Duodenal mucosa (tissue), 2 donors: ENCODE measurements around the gene STBD1.
"Not testable (repeated sequence)": the region's sequence is repeated elsewhere in the genome, so short reads cannot be mapped to it uniquely, and the experiment has no call there.

Experiments
- H3K27ac ChIP-seq: one replicate; pipeline ENCODE4 v1.7.0; 2013; ENCODE audit warnings: low read depth, low read length
- H3K27me3 ChIP-seq, 2 donors: one replicate each; pipeline ENCODE4 v1.7.0; 2013; ENCODE audit warnings: low read length in 2 of 2, control low read depth in 1 of 2; ENCODE audit not compliant: insufficient read depth in 2 of 2, control insufficient read depth in 1 of 2
- H3K36me3 ChIP-seq, 2 donors: one replicate each; pipeline ENCODE4 v1.7.0; 2013; ENCODE audit warnings: low read length in 2 of 2, control low read depth in 1 of 2; ENCODE audit not compliant: insufficient read depth in 2 of 2, control insufficient read depth in 1 of 2
- H3K4me1 ChIP-seq, 2 donors: one replicate each; pipeline ENCODE4 v1.7.0; 2013; ENCODE audit warnings: low read length in 2 of 2, control low read depth in 1 of 2; ENCODE audit not compliant: insufficient read depth in 2 of 2, control insufficient read depth in 1 of 2
- H3K4me3 ChIP-seq, 2 donors: one replicate each; pipeline ENCODE4 v1.7.0; 2013; ENCODE audit warnings: low read length in 2 of 2, low read depth in 1 of 2
- H3K9ac ChIP-seq, 2 donors: one replicate each; pipeline ENCODE4 v1.7.0; 2013; ENCODE audit warnings: low read length in 2 of 2, low read depth in 1 of 2
- H3K9me3 ChIP-seq, 2 donors: one replicate each; pipeline ENCODE4 v1.7.0; 2013; ENCODE audit warnings: low read length in 2 of 2, control low read depth in 1 of 2; ENCODE audit not compliant: control insufficient read depth in 1 of 2

STBD1 gene

DNA sequence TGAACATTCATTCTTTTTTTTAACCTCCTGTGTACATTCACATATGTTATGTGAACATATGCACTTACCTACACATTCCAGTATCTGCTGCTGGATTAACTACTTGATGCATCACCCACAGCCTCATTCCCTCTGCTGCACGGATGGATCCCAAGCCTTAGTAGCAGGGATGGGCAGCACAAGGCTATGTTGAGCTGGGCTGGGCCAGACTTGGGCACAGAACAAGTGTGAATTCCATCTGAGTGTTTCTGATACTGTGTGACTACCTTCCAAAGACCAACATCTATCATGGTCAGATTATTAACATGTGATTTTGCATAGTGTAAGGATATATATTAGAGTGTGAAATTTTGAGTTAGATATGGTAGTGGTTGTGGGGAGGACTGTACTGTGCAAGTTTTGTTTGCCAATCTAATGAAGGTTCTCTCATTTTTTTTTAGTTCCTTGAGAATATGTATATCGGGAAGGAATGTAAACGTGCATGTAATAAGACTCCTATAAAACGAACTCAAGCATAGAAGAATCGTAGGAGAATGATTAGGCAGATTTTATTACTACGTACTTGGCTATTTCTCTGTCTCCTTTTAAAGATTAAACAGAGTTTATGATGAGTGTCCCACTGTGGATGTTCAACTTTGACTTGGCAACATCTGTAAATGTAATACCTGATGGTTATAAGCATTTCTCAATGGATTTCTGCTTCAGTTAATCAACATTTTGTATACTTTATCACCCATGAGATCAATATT, 23.4 kb upstream of the STBD1 start:
- no peaks in the 10 kb centered on the region for H3K36me3 ChIP-seq
- H3K9me3 ChIP-seq = no peaks in the 10 kb centered on the region
- no peak overlapping the region for H3K9ac ChIP-seq
- no peak overlapping the region for H3K4me3 ChIP-seq
- H3K4me1 ChIP-seq = peaks cover 15 to 19% of the 10 kb centered on the region in 2 donors
- no peaks in the 10 kb centered on the region for H3K27me3 ChIP-seq
- no peak overlapping the region for H3K27ac ChIP-seq

DNA sequence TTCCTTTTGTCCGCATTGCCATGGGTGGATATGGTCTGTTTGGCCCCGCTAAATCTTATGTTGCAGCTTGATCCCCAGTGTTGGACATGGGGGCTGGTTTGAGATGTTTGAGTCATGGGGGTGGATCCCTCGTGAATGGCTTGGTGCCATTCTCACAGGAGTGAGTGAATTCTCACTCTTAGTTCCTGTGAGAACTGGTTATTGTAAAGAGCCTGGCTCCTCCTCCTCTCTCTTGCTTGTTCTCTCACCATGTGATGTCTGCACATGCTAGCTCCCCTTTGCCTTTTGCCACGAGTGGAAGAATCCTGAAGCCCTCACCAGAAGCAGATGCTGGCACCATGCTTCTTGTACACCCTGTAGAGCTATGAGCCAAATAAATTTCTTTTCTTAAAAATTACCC, 22.6 kb upstream of the STBD1 start:
- Histone ChIP-seq H3K4me1 (peaks cover 11 to 15% of the 10 kb centered on the region in 2 donors), H3K36me3 (no peaks in the 10 kb centered on the region), H3K9ac (no peak overlapping the region), H3K4me3 (no peak overlapping the region), H3K27me3 (no peaks in the 10 kb centered on the region), H3K9me3 (no peaks in the 10 kb centered on the region), H3K27ac (no peak overlapping the region)

- not testable (repeated sequence) for H3K9ac ChIP-seq, H3K4me3 ChIP-seq, H3K27me3 ChIP-seq, H3K36me3 ChIP-seq, H3K4me1 ChIP-seq, H3K27ac ChIP-seq, H3K9me3 ChIP-seq
Measured at GRCh38 chr4:76287811-76288210, 18.7 kb upstream of the STBD1 start.

GRCh38 chr4:76292730-76293129, 13.8 kb upstream of the STBD1 start:
- Histone ChIP-seq H3K4me3 (no peak overlapping the region), H3K27me3 (no peaks in the 10 kb centered on the region), H3K27ac (no peak overlapping the region), H3K36me3 (no peaks in the 10 kb centered on the region), H3K9me3 (no peaks in the 10 kb centered on the region), H3K4me1 (no peaks in the 10 kb centered on the region), H3K9ac (no peak overlapping the region)

- H3K4me3 ChIP-seq = no peak overlapping the region
- H3K4me1 ChIP-seq = no peaks in the 10 kb centered on the region
- H3K27ac ChIP-seq = no peak overlapping the region
- peaks cover 0 to 2% of the 10 kb centered on the region in 2 donors for H3K9me3 ChIP-seq
- H3K36me3 ChIP-seq = no peaks in the 10 kb centered on the region
- H3K9ac ChIP-seq = no peak overlapping the region
- no peaks in the 10 kb centered on the region for H3K27me3 ChIP-seq
Measured at GRCh38 chr4:76293772-76294171, 12.8 kb upstream of the STBD1 start.

DNA sequence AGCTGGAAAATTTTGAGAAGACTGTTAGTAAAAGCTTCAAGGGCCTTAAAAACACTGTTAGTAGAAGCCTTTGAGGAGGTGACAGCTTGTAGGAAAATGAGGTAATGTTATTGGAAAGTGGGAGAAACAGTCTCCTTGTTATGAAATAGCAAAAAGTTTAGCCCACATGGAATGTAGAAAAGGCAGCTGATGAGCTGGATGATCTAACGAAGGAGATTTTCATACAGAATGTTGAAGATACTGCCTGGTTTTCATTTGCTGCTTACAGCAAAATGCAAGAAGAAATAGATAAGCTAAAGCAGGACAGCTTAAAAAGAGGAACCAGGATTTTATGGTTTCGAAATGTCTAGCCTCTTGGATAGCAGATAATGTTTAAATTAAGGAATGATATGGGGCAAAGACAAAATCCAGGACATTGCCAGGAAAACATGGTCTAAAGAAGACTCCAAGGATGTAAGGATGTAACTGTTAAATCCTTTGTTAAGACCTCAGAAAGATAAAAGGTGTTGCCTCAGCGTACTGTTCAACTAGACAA, 10.2 kb upstream of the STBD1 start:
- no peak overlapping the region for H3K27ac ChIP-seq
- H3K36me3 ChIP-seq = no peaks in the 10 kb centered on the region
- H3K9me3 ChIP-seq = peaks cover 0 to 2% of the 10 kb centered on the region in 2 donors
- H3K9ac ChIP-seq = no peak overlapping the region
- no peaks in the 10 kb centered on the region for H3K27me3 ChIP-seq
- peaks cover 0 to 5% of the 10 kb centered on the region in 2 donors for H3K4me1 ChIP-seq
- H3K4me3 ChIP-seq = no peak overlapping the region

DNA sequence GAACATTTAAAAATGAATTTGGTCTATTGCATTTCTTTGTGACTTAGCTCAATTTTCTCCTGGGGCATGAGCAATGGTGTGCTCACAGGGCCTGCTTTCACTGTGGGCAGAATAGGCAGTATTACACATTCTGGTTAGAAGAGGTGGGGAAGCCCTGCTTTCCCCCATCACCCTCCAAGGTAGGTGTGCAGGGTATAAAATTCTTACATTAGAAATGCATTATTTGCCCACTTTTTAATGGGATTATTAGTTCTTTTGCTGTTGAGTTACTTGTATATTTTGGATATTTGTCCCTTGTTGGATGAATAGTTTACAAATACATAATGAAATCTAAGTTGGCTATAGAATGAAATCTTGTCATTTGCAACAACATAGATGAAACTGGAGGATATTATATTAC, 8.3 kb upstream of the STBD1 start:
- H3K4me3 ChIP-seq = no peak overlapping the region
- no peak overlapping the region for H3K9ac ChIP-seq
- no peaks in the 10 kb centered on the region for H3K27me3 ChIP-seq

DNA sequence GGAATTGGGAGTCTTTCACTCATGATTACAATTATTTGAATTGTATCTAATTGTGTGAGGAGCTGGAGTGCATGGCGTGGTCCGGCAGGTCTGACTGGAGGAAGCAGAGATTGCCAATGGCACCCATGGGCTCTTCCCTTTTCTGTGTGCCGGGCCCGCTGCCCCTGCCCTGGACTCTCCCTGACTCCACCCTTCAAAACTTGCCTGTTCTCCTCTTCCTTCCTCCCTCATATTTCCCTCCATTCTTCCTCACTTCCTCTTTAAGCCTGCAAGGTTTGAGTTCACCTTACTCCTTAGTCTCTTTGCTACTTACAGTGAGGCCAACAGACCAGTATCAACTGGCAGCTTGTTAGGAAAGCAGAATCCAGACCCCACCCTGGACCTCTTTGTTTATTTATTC, 6.5 kb upstream of the STBD1 start:
- Histone ChIP-seq H3K27ac (no peak overlapping the region), H3K9ac (no peak overlapping the region), H3K4me3 (no peak overlapping the region), H3K9me3 (peaks cover 0 to 2% of the 10 kb centered on the region in 2 donors), H3K27me3 (no peaks in the 10 kb centered on the region), H3K4me1 (peaks cover 6 to 17% of the 10 kb centered on the region in 2 donors), H3K36me3 (no peaks in the 10 kb centered on the region)

More for the DNA sequence above, 8.3 kb upstream of the STBD1 start:
- peaks cover 0 to 2% of the 10 kb centered on the region in 2 donors for H3K9me3 ChIP-seq
- peaks cover 6 to 16% of the 10 kb centered on the region in 2 donors for H3K4me1 ChIP-seq
- H3K36me3 ChIP-seq = no peaks in the 10 kb centered on the region
- no peak overlapping the region for H3K27ac ChIP-seq

DNA sequence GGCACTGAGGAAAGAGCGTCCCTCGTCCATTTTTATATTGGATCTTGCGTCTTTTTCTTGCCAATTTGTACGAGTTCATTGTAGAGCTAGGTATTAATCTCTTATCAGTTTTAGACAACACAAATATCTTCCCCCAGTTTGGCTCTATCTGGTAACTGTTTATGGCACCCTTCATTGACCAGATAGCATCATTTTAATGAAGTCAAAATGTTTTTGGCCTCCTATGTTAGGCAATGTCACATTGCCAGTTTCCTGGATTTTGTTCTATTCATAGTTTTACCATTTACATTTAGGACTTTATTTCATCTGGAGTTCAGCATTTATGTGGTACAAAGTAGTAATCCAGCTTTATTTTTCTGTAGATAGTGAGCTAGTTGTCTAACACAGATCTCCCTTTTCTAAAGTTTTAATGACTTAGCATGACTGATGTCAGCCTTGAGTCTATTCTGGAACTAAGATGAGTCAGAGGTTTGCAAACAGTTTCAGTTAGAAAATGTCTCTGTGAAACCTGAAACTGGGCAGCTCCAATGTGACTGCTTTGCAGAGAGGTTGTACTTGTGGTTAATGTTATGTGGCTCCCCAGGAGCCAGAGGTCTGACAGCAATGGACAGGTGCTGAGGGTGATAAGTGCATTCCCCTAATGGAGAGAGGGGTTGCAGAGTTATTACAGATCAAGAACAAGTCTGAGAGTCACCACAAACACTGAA, 5.3 kb upstream of the STBD1 start:
- H3K4me3 ChIP-seq = no peak overlapping the region
- peaks cover 15 to 23% of the 10 kb centered on the region in 2 donors for H3K4me1 ChIP-seq
- peaks cover 0 to 2% of the 10 kb centered on the region in 2 donors for H3K9me3 ChIP-seq
- no peaks in the 10 kb centered on the region for H3K27me3 ChIP-seq
- H3K9ac ChIP-seq = no peak overlapping the region
- no peaks in the 10 kb centered on the region for H3K36me3 ChIP-seq
- no peak overlapping the region for H3K27ac ChIP-seq

GRCh38 chr4:76301775-76302162, 4.8 kb upstream of the STBD1 start:
- peaks cover 15 to 23% of the 10 kb centered on the region in 2 donors for H3K4me1 ChIP-seq
- H3K9me3 ChIP-seq = peaks cover 0 to 2% of the 10 kb centered on the region in 2 donors
- H3K9ac ChIP-seq = no peak overlapping the region
- no peak overlapping the region for H3K4me3 ChIP-seq
- no peaks in the 10 kb centered on the region for H3K36me3 ChIP-seq
- H3K27ac ChIP-seq = no peak overlapping the region
- H3K27me3 ChIP-seq = no peaks in the 10 kb centered on the region
